Measurements from ENCODE around the gene KCNK4.
"Not testable (repeated sequence)": the region's sequence is repeated elsewhere in the genome, so short reads cannot be mapped to it uniquely, and the experiment has no call there.

The KCNK4 gene

GRCh38 chr11:64291262-64291751 lies at the start of gene KCNK4:
TSS of gene KCNK4 (plus strand) at chr11:64291302. CDS start at chr11:64293019, 1,717 bp downstream.
- no peak for DNase-seq

GRCh38 chr11:64241491-64242374 lies 49.4 kb upstream of the KCNK4 start:
- DNase-seq: peak in 1 of 2 experiments; percentile 52

- DNase-seq: no peak
Observed at GRCh38 chr11:64243236-64243854, 47.8 kb upstream of the KCNK4 start.

GRCh38 chr11:64244107-64244506 lies 47.0 kb upstream of the KCNK4 start:
- DNase-seq: no peak

- no peak for DNase-seq
Observed at GRCh38 chr11:64244966-64245365, 46.1 kb upstream of the KCNK4 start.

- DNase-seq: peak in 1 of 2 experiments; percentile 39
Observed at GRCh38 chr11:64245401-64245796, 45.7 kb upstream of the KCNK4 start.

- DNase-seq: peak; percentile 64 to 76
Observed at GRCh38 chr11:64245797-64246620, 45.1 kb upstream of the KCNK4 start.

- DNase-seq: not testable (repeated sequence)
Observed at GRCh38 chr11:64246621-64246870, 44.6 kb upstream of the KCNK4 start.

- DNase-seq: peak; percentile 67 to 81
Observed at GRCh38 chr11:64246871-64247728, 44.0 kb upstream of the KCNK4 start, which contains the start of gene PPP1R14B. TSS of gene PPP1R14B (minus strand) at chr11:64246943. CDS start at chr11:64246673, 270 bp downstream.

GRCh38 chr11:64247729-64248531 lies 43.2 kb upstream of the KCNK4 start:
- no peak for DNase-seq

GRCh38 chr11:64248578-64248977 lies 42.5 kb upstream of the KCNK4 start:
- DNase-seq: no peak

- no peak for DNase-seq
Observed at GRCh38 chr11:64249038-64249437, 42.1 kb upstream of the KCNK4 start.

- DNase-seq: no peak
Observed at GRCh38 chr11:64249563-64250414, 41.3 kb upstream of the KCNK4 start.

GRCh38 chr11:64250415-64251015 lies 40.6 kb upstream of the KCNK4 start:
- no peak for DNase-seq

- DNase-seq: peak in 1 of 2 experiments; percentile 35
Observed at GRCh38 chr11:64251016-64251752, 39.9 kb upstream of the KCNK4 start, which contains the start of gene PLCB3. TSS of gene PLCB3 (plus strand) at chr11:64251530. CDS start at chr11:64251650, 120 bp downstream.

- no peak for DNase-seq
Observed at GRCh38 chr11:64251753-64252002, 39.4 kb upstream of the KCNK4 start.

GRCh38 chr11:64252003-64252872 lies 38.9 kb upstream of the KCNK4 start:
- peak in 1 of 2 experiments; percentile 44 for DNase-seq

- DNase-seq: no peak
Observed at GRCh38 chr11:64253043-64253442, 38.1 kb upstream of the KCNK4 start.

Measured in SW 1271 (cell line).